HepG2 (cell line): ENCODE measurements around the gene MAGT1. TPM values are rescaled to one million over a fixed set of nuclear protein-coding genes. Genes with fewer than 3 reads are reported as not detected.

ENCODE experiments used
- AFF4 ChIP-seq: sonication (generic); formaldehyde crosslinking; IDR thresholded peaks from 2 replicates; pipeline ENCODE4 v1.4.0; 2020; ENCODE audit warnings: missing genetic modification reagents
- GATAD1 ChIP-seq: IDR thresholded peaks from 2 replicates; pipeline ENCODE4 v1.6.1; 2016; ENCODE audit warnings: missing genetic modification reagents, missing compliant biosample characterization
- HMGA1 ChIP-seq: sonication (generic); formaldehyde crosslinking; conservative IDR thresholded peaks from 2 replicates; pipeline ENCODE4 v1.4.0; 2020; ENCODE audit warnings: missing genetic modification reagents
- POLR2G ChIP-seq: fragments of 200-400 bp; formaldehyde crosslinking; IDR thresholded peaks from 2 replicates; pipeline ENCODE4 v1.6.1; 2018; ENCODE audit warnings: mild to moderate bottlenecking, low read depth, low read length, moderate library complexity
- SMC3 ChIP-seq: IDR thresholded peaks from 2 replicates; pipeline ENCODE4 v1.6.1; 2011; ENCODE audit warnings: low read length, improper control_type of control experiment
- SNAPC2 ChIP-seq: sonication (generic); formaldehyde crosslinking; IDR thresholded peaks from 2 replicates; pipeline ENCODE4 v1.8.1; 2022; ENCODE audit warnings: mild to moderate bottlenecking, missing genetic modification reagents
- TCF7 ChIP-seq: sonication (generic); IDR thresholded peaks from 2 replicates; pipeline ENCODE4 v1.6.1; 2016; ENCODE audit warnings: antibody characterized with exemption, low read depth
- ZFAT ChIP-seq: sonication (generic); formaldehyde crosslinking; conservative IDR thresholded peaks from 2 replicates; pipeline ENCODE4 v1.8.1; 2023; ENCODE audit warnings: missing genetic modification reagents, inconsistent platforms
- ZHX2 ChIP-seq, 2 experiments: sonication (generic) in 1 of 2; formaldehyde crosslinking in 1 of 2; IDR thresholded peaks; 2 replicates each; pipeline versions ENCODE4 v1.6.1 to v1.9.0; 2014 to 2022; ENCODE audit warnings: antibody characterized with exemption in 1 of 2, borderline replicate concordance in 1 of 2, inconsistent platforms in 1 of 2, low read depth in 1 of 2, missing genetic modification reagents in 1 of 2
- ZNF143 ChIP-seq: sonication (generic); formaldehyde crosslinking; IDR thresholded peaks from 2 replicates; pipeline ENCODE4 v1.4.0; 2020; ENCODE audit warnings: missing genetic modification reagents
- ZUFSP ChIP-seq: sonication (generic); formaldehyde crosslinking; IDR thresholded peaks from 2 replicates; pipeline ENCODE4 v1.9.0; 2021; ENCODE audit warnings: missing genetic modification reagents, mild to moderate bottlenecking, borderline replicate concordance
- ZXDC ChIP-seq: sonication (generic); formaldehyde crosslinking; IDR thresholded peaks from 2 replicates; pipeline ENCODE4 v1.5.0; 2020; ENCODE audit warnings: mild to moderate bottlenecking, missing genetic modification reagents
- polyA plus RNA-seq, 8 experiments: library from polyadenylated mRNA; depleted of rRNA in 3 of 8; stranded (reverse) in 7 of 8; unstranded in 1 of 8; fragments of >200 nt; fragmentation: Illumina TruSeq in 4 of 8; extraction: Trizol in 4 of 8; gene quantifications; 2 replicates each; pipeline versions ENCODE4 v1.2.1 to v1.2.3, GENCODE V29; 2011 to 2016; ENCODE audit warnings: low read depth in 4 of 8, missing spikeins in 1 of 8, mixed read lengths in 1 of 8; ENCODE audit not compliant: insufficient read depth in 1 of 8
- total RNA-seq, 5 experiments: library from RNA; depleted of rRNA; stranded (reverse); fragments of >200 nt; fragmentation: Illumina TruSeq; extraction: Trizol; gene quantifications; 2 replicates each; pipeline ENCODE4 v1.2.3, GENCODE V29; 2016; ENCODE audit warnings: low read depth in 1 of 5

Gene MAGT1
- total and polyA plus RNA-seq, 2 of the 13 experiments (the other 11 are each of a cell fraction or from before 2014, with no cell fraction given): 38.0 to 75.0 TPM

GRCh38 chrX:77899081-77899828, 4.0 kb upstream of the MAGT1 start, which contains the start of gene COX7B (continued):
- no peak for TF ChIP-seq AFF4 (CRISPR knock-in tag)
- TF ChIP-seq ZFAT (CRISPR knock-in tag): no peak
- no peak for TF ChIP-seq ZXDC (CRISPR knock-in tag)
- TF ChIP-seq SNAPC2 (CRISPR knock-in tag): no peak
- TF ChIP-seq HMGA1: no peak
- no peak for TF ChIP-seq SMC3
- TF ChIP-seq ZNF143 (CRISPR knock-in tag): peak; percentile 88
- no peak for TF ChIP-seq TCF7
- peak; percentile 79 for TF ChIP-seq POLR2G
- no peak for TF ChIP-seq ZUFSP (CRISPR knock-in tag)
- 0 out of 2 replicates have a peak, but pooled peaks have one; percentile 35 for TF ChIP-seq ZHX2 (IDR thresholded peaks at IDR 0.05; ENCODE audit: low read depth)
- no peak for TF ChIP-seq ZHX2 (CRISPR knock-in tag; IDR thresholded peaks at IDR 0.05; ENCODE audit: borderline replicate concordance)
- TF ChIP-seq GATAD1 (CRISPR knock-in tag): peak; percentile 80
